ENCODE measurements around the gene ACSF3. TPM values are rescaled to one million over a fixed set of nuclear protein-coding genes. Genes with fewer than 3 reads are reported as not detected.

Gene ACSF3
- total RNA-seq, 1 experiment from 2014 or later, result 74.5 TPM

GRCh38 chr16:89200124-89200849, 106.6 kb downstream of the ACSF3 start, which contains the start of gene SLC22A31:
Gene SLC22A31, minus strand, starts transcription at chr16:89200537. Its CDS starts 36 bp downstream, at chr16:89200501.
- intact Hi-C loops (cut with micrococcal nuclease), result loop anchor here (2.0 kb wide), 1 partner anchor 29 kb away; the partner anchor contains the start of gene CDH15
- RAD21 ChIA-PET (ENCODE audit: low non-redundant PET in 1 of 2, low total read pairs in 2 of 2, uncharacterized antibody in 2 of 2, unreplicated experiment in 2 of 2), result no interaction called here
- DNase-seq (ENCODE audit: low read depth, low spot score) (no peak), ATAC-seq (no peak; the same call in 1 of the 2 replicates)
- CTCF ChIA-PET, result interaction anchor here (1.4 kb wide), 1 partner anchor 29 kb away, joined by 3 read pairs; the partner anchor contains the start of gene CDH15
- Histone ChIP-seq H3K79me2 (ENCODE audit: insufficient read depth, low read length) (no peaks in the 10 kb centered on the region), H3K4me2 (ENCODE audit: low read length) (peak within 1 kb of the TSS; percentile 75), H3K9me2 (ENCODE audit: insufficient read depth) (no peaks in the 10 kb centered on the region), H4K20me1 (ENCODE audit: insufficient read depth) (no peaks in the 10 kb centered on the region), H3K9ac (ENCODE audit: low read length) (peak within 1 kb of the TSS; percentile 60), H3K9me3 (ENCODE audit: control insufficient read depth in 1 of 2, insufficient read depth in 1 of 2, low read depth in 1 of 2, low read length in 2 of 2) (no peaks in the 10 kb centered on the region), H3K36me3 (ENCODE audit: control insufficient read depth in 1 of 2, insufficient read depth in 2 of 2, low read length in 2 of 2) (no peaks in the 10 kb centered on the region), H3K27me3 (ENCODE audit: insufficient read depth, low read length) (no peaks in the 10 kb centered on the region), H3K27ac (ENCODE audit: low read depth, low read length) (peak within 1 kb of the TSS; percentile 60; the same call in 1 of the 2 replicates), H2AFZ (ENCODE audit: low read depth, low read length, poor library complexity, severe bottlenecking) (no peak within 1 kb of the TSS), H3K4me3 (replicated peaks in 1 of 2; ENCODE audit: low read depth in 1 of 2, low read length in 2 of 2) (peak within 1 kb of the TSS; percentile 53 to 57), H3K4me1 (ENCODE audit: control insufficient read depth in 1 of 2, insufficient read depth in 2 of 2, low read length in 2 of 2) (peaks cover 5 to 22% of the 10 kb centered on the region in 2 experiments)
- POLR2A ChIA-PET, result no interaction called here
- no peak for TF ChIP-seq ATF3 (IDR thresholded peaks at IDR 0.05)
- no peak for TF ChIP-seq RAD21 (IDR thresholded peaks at IDR 0.05; ENCODE audit: low read depth)
- no peak for TF ChIP-seq CBX3 (IDR thresholded peaks at IDR 0.05; ENCODE audit: low read depth)
- TF ChIP-seq EZH2phosphoT487 (IDR thresholded peaks at IDR 0.05; ENCODE audit: borderline replicate concordance), result no peak
- TF ChIP-seq ZFX (IDR thresholded peaks at IDR 0.05), result no peak
- no peak for TF ChIP-seq ZBTB33 (IDR thresholded peaks at IDR 0.05; ENCODE audit: extremely low read depth, insufficient replicate concordance, low read length)
- no peak for TF ChIP-seq YY1 (IDR thresholded peaks at IDR 0.05; ENCODE audit: extremely low read depth, insufficient replicate concordance, low read depth, low read length)
- no peak for TF ChIP-seq ZNF274 (IDR thresholded peaks at IDR 0.05; ENCODE audit: low read depth, low read length)
- TF ChIP-seq POLR2AphosphoS5 (IDR thresholded peaks at IDR 0.05; ENCODE audit: low read depth, low read length), result no peak
- no peak for TF ChIP-seq JUND (IDR thresholded peaks at IDR 0.05)
- BruUV-seq (replicated peaks), result TSS peak; percentile 58
